ENCODE results near the gene LSM6. TPM values are rescaled to one million over a fixed set of nuclear protein-coding genes. Genes with fewer than 3 reads are reported as not detected.

The LSM6 gene
- total and polyA plus RNA-seq, 4 donors = 29.3 to 46.2 (median 44.1) TPM

DNA sequence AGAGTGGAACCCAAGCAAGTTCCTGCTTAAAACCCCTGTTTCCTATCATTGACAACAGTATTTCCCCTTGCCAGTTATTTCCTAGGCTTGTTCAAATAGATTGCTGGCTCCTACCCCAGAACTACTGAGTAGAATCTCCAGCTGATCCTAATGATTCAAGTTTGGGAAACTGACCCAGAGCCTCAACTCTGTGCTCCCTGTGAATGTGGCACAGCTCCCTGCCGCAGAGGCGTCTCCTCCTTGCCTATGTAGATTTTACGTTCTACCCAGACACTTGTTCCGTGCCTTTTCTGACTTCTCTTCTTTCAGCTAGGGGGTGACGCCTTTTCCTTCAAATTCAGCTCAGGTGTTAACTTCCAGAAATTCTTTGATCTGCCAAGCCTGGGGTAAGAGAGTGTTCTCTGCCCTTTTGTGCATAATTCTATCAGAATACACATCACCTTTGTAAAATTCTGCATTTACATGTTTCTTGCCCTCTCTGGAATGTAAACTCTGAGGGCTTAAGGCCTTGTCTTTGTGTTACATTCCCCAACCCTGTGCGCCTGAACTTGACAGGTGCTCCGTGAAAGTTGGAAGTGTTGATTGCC is 4.4 kb downstream of the LSM6 start:
- H3K27me3 ChIP-seq (ENCODE audit: control insufficient read depth, insufficient read depth, low read length) = no peaks in the 10 kb centered on the region
- no peaks in the 10 kb centered on the region for H3K9me3 ChIP-seq (ENCODE audit: control insufficient read depth, insufficient read depth, low read length)
- H3K4me1 ChIP-seq (ENCODE audit: control insufficient read depth, insufficient read depth, low read length) = peaks cover 4% of the 10 kb centered on the region
- peaks cover 5% of the 10 kb centered on the region for H3K36me3 ChIP-seq (ENCODE audit: control insufficient read depth, insufficient read depth, low read length)
- H3K27ac ChIP-seq (ENCODE audit: low read depth, low read length) = peak overlapping the region; percentile 35
- DNase-seq (ENCODE audit: low read depth in 4 of 6, low spot score in 6 of 6) = peak in 1 of 6 donors; percentile 50
- H3K4me3 ChIP-seq (ENCODE audit: low read depth, low read length) = no peak overlapping the region
- WGBS (ENCODE audit: insufficient coverage) = 35% methylated on average over 5 of the region's 7 CpGs

GRCh38 chr4:146182443-146182842 is 6.9 kb downstream of the LSM6 start:
- no peak for DNase-seq (ENCODE audit: low read depth in 4 of 6, low spot score in 6 of 6)
- H3K27ac ChIP-seq (ENCODE audit: low read depth, low read length) = no peak overlapping the region
- no CpG with 5 or more reads among the region's 3 CpGs for WGBS (ENCODE audit: insufficient coverage)

DNA sequence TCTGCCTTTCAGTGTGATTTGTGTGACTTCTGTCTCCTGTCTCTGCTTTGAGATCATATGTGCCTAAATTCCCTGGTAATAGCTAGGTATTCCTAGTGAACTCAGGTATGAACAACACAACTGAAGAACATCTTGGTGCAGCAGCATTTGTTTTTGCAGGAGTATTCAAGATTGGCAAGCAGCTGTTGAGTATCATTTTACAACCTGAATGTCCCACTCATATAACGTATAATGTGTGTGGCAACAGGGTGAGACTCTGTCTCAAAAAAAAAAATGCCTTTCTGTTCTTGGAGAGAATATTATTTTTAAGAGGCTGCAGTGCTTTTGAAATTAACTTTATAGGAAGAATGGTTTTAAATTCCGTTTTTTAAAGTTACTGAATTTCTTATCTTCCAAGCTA is 7.7 kb downstream of the LSM6 start:
- H3K27me3 ChIP-seq (ENCODE audit: control insufficient read depth, insufficient read depth, low read length) = no peaks in the 10 kb centered on the region
- DNase-seq (ENCODE audit: low read depth in 4 of 6, low spot score in 6 of 6) = no peak
- H3K4me3 ChIP-seq (ENCODE audit: low read depth, low read length) = no peak overlapping the region
- H3K4me1 ChIP-seq (ENCODE audit: control insufficient read depth, insufficient read depth, low read length) = peaks cover 2% of the 10 kb centered on the region
- H3K27ac ChIP-seq (ENCODE audit: low read depth, low read length) = no peak overlapping the region
- H3K36me3 ChIP-seq (ENCODE audit: control insufficient read depth, insufficient read depth, low read length) = peaks cover 6% of the 10 kb centered on the region
- H3K9me3 ChIP-seq (ENCODE audit: control insufficient read depth, insufficient read depth, low read length) = no peaks in the 10 kb centered on the region
- 100% methylated on average over 1 of the region's 2 CpGs for WGBS (ENCODE audit: insufficient coverage)

More at GRCh38 chr4:146182443-146182842, 6.9 kb downstream of the LSM6 start:
- Histone ChIP-seq H3K9me3 (ENCODE audit: control insufficient read depth, insufficient read depth, low read length) (no peaks in the 10 kb centered on the region), H3K4me3 (ENCODE audit: low read depth, low read length) (no peak overlapping the region), H3K27me3 (ENCODE audit: control insufficient read depth, insufficient read depth, low read length) (no peaks in the 10 kb centered on the region), H3K36me3 (ENCODE audit: control insufficient read depth, insufficient read depth, low read length) (peaks cover 5% of the 10 kb centered on the region), H3K4me1 (ENCODE audit: control insufficient read depth, insufficient read depth, low read length) (peaks cover 6% of the 10 kb centered on the region)

DNA sequence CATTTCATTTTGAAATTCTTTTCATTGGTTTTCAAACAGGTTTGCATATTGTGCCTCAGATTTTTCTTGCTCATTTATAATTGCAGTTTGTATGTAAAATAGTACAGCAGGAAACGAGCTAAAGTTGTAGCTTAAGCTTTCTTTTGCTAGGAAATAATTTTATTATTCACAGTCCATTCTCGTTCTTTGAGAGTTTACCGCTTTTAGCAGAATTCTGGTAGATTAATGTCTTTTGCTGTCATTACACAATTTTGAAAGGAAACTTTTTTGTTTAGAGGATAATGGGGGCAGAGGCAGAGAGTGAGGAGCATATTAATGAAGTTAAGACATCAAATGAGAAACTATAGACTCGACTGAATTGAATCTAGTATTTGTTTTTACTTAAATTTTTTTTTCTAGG is 10.5 kb downstream of the LSM6 start:
- peak in 1 of 6 donors; percentile 29 for DNase-seq (ENCODE audit: low read depth in 4 of 6, low spot score in 6 of 6)
- Histone ChIP-seq H3K4me1 (ENCODE audit: control insufficient read depth, insufficient read depth, low read length) (peaks cover 2% of the 10 kb centered on the region), H3K27ac (ENCODE audit: low read depth, low read length) (peak overlapping the region; percentile 45), H3K36me3 (ENCODE audit: control insufficient read depth, insufficient read depth, low read length) (peaks cover 13% of the 10 kb centered on the region), H3K4me3 (ENCODE audit: low read depth, low read length) (no peak overlapping the region), H3K27me3 (ENCODE audit: control insufficient read depth, insufficient read depth, low read length) (no peaks in the 10 kb centered on the region), H3K9me3 (ENCODE audit: control insufficient read depth, insufficient read depth, low read length) (no peaks in the 10 kb centered on the region)
- WGBS (ENCODE audit: insufficient coverage) = no CpG with 5 or more reads among the region's 4 CpGs

DNA sequence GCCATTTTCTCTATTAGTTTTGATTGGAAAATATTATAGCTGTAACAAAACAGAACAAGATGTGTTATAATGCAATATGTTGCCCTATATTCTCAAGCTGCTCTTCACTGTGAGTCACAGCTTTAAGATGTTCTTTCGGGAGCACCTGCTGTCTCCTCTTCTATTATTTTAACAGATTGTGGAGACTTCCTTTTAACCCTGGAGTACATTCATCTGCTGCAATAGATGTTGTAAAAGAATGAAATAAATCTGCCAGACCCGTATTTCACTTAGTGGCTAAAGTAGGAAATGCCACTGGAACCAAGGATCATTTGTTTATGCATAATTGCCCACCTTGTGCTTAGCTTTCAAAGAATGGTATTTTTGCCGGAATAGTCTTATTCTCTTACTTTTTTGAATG is 11.1 kb downstream of the LSM6 start:
- Histone ChIP-seq H3K4me3 (ENCODE audit: low read depth, low read length) (no peak overlapping the region), H3K27me3 (ENCODE audit: control insufficient read depth, insufficient read depth, low read length) (no peaks in the 10 kb centered on the region), H3K27ac (ENCODE audit: low read depth, low read length) (no peak overlapping the region), H3K9me3 (ENCODE audit: control insufficient read depth, insufficient read depth, low read length) (no peaks in the 10 kb centered on the region), H3K36me3 (ENCODE audit: control insufficient read depth, insufficient read depth, low read length) (peaks cover 13% of the 10 kb centered on the region), H3K4me1 (ENCODE audit: control insufficient read depth, insufficient read depth, low read length) (peaks cover 2% of the 10 kb centered on the region)
- WGBS (ENCODE audit: insufficient coverage) = 33% methylated on average over 1 of the region's 3 CpGs
- DNase-seq (ENCODE audit: low read depth in 4 of 6, low spot score in 6 of 6) = peak in 2 of 6 donors; percentile 8 to 45

- Histone ChIP-seq H3K27ac (ENCODE audit: low read depth, low read length) (peak overlapping the region; percentile 3), H3K27me3 (ENCODE audit: control insufficient read depth, insufficient read depth, low read length) (no peaks in the 10 kb centered on the region)
- no CpG with 5 or more reads among the region's 2 CpGs for WGBS (ENCODE audit: insufficient coverage)
Measured at GRCh38 chr4:146190456-146190855, 14.9 kb downstream of the LSM6 start.

GRCh38 chr4:146191766-146192458 is 16.4 kb downstream of the LSM6 start:
- Histone ChIP-seq H3K4me1 (ENCODE audit: control insufficient read depth, insufficient read depth, low read length) (no peaks in the 10 kb centered on the region), H3K27ac (ENCODE audit: low read depth, low read length) (no peak overlapping the region), H3K9me3 (ENCODE audit: control insufficient read depth, insufficient read depth, low read length) (no peaks in the 10 kb centered on the region), H3K36me3 (ENCODE audit: control insufficient read depth, insufficient read depth, low read length) (peaks cover 8% of the 10 kb centered on the region), H3K4me3 (ENCODE audit: low read depth, low read length) (no peak overlapping the region), H3K27me3 (ENCODE audit: control insufficient read depth, insufficient read depth, low read length) (no peaks in the 10 kb centered on the region)
- 85% methylated on average over 4 of the region's 9 CpGs for WGBS (ENCODE audit: insufficient coverage)
- DNase-seq (ENCODE audit: low read depth in 4 of 6, low spot score in 6 of 6) = peak in 1 of 6 donors; percentile 49

More at GRCh38 chr4:146190456-146190855, 14.9 kb downstream of the LSM6 start:
- no peak overlapping the region for H3K4me3 ChIP-seq (ENCODE audit: low read depth, low read length)
- no peaks in the 10 kb centered on the region for H3K9me3 ChIP-seq (ENCODE audit: control insufficient read depth, insufficient read depth, low read length)
- H3K4me1 ChIP-seq (ENCODE audit: control insufficient read depth, insufficient read depth, low read length) = peaks cover 2% of the 10 kb centered on the region
- peaks cover 8% of the 10 kb centered on the region for H3K36me3 ChIP-seq (ENCODE audit: control insufficient read depth, insufficient read depth, low read length)
- DNase-seq (ENCODE audit: low read depth in 4 of 6, low spot score in 6 of 6) = peak in 2 of 6 donors; percentile 35 to 65

DNA sequence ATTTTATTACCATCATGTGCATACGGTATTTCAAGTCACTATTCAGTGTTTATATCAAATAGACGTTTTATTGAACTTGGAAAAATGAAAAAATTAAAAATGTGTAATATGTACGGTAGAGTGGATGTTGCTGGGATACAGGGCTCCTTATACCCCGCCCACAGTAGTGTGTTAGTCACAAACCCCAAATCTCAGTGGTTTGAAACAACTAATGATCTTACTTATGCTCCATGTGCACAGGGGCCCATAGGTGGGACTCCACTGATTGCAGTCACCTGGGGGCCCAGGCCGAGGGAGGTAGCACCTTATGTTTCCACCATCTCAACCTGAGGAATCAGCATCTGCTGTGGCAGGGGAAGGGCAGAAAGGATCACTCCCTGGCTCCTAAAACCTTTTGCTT is 18.1 kb downstream of the LSM6 start:
- no peak for DNase-seq (ENCODE audit: low read depth in 4 of 6, low spot score in 6 of 6)
- Histone ChIP-seq H3K9me3 (ENCODE audit: control insufficient read depth, insufficient read depth, low read length) (no peaks in the 10 kb centered on the region), H3K36me3 (ENCODE audit: control insufficient read depth, insufficient read depth, low read length) (peaks cover 4% of the 10 kb centered on the region), H3K27ac (ENCODE audit: low read depth, low read length) (no peak overlapping the region), H3K4me3 (ENCODE audit: low read depth, low read length) (no peak overlapping the region), H3K4me1 (ENCODE audit: control insufficient read depth, insufficient read depth, low read length) (no peaks in the 10 kb centered on the region), H3K27me3 (ENCODE audit: control insufficient read depth, insufficient read depth, low read length) (no peaks in the 10 kb centered on the region)
- WGBS (ENCODE audit: insufficient coverage) = 100% methylated on average over 1 of the region's 5 CpGs

DNA sequence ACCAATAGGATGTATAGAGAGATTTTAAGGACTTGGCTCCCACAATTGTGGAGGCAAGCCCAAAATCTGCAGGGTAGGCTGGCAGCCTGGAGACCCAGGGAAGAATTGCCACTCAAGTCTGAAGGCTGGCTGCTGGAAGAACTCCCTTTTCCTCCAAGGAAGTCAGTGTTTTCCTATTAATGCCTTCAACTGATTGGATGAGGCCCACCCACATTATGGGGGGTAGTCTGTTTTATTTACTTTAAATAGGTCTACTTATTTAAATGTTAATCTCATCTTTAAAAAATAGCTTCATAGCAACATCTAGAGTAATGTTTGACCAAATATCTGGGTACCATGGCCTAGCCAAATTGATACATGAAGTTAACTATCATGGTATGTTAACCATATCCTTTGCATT is 18.7 kb downstream of the LSM6 start:
- Histone ChIP-seq H3K36me3 (ENCODE audit: control insufficient read depth, insufficient read depth, low read length) (no peaks in the 10 kb centered on the region), H3K27ac (ENCODE audit: low read depth, low read length) (no peak overlapping the region), H3K4me3 (ENCODE audit: low read depth, low read length) (no peak overlapping the region), H3K27me3 (ENCODE audit: control insufficient read depth, insufficient read depth, low read length) (no peaks in the 10 kb centered on the region), H3K4me1 (ENCODE audit: control insufficient read depth, insufficient read depth, low read length) (no peaks in the 10 kb centered on the region), H3K9me3 (ENCODE audit: control insufficient read depth, insufficient read depth, low read length) (no peaks in the 10 kb centered on the region)
- DNase-seq (ENCODE audit: low read depth in 4 of 6, low spot score in 6 of 6) = no peak

GRCh38 chr4:146202665-146203064 is 27.1 kb downstream of the LSM6 start:
- H3K36me3 ChIP-seq (ENCODE audit: control insufficient read depth, insufficient read depth, low read length) = no peaks in the 10 kb centered on the region
- no peak overlapping the region for H3K27ac ChIP-seq (ENCODE audit: low read depth, low read length)
- 88% methylated on average over 1 of the region's 2 CpGs for WGBS (ENCODE audit: insufficient coverage)
- no peaks in the 10 kb centered on the region for H3K9me3 ChIP-seq (ENCODE audit: control insufficient read depth, insufficient read depth, low read length)
- no peak for DNase-seq (ENCODE audit: low read depth in 4 of 6, low spot score in 6 of 6)
- no peaks in the 10 kb centered on the region for H3K4me1 ChIP-seq (ENCODE audit: control insufficient read depth, insufficient read depth, low read length)
- no peak overlapping the region for H3K4me3 ChIP-seq (ENCODE audit: low read depth, low read length)
- no peaks in the 10 kb centered on the region for H3K27me3 ChIP-seq (ENCODE audit: control insufficient read depth, insufficient read depth, low read length)
